Activated T-cell treated with anti-CD3 and anti-CD28 coated beads, Interleukin-2, amount 50 U/mL, for 1 hour (primary cell): ENCODE results near the gene LCTL.
"Not testable (repeated sequence)": the region's sequence is repeated elsewhere in the genome, so short reads cannot be mapped to it uniquely, and the experiment has no call there.

ENCODE experiments used
- DNase-seq: peaks from one replicate; pipeline ENCODE4 v3.0.0-alpha.2; 2020

Gene LCTL

GRCh38 chr15:66590435-66590834 lies 24.6 kb upstream of the LCTL start:
- no peak for DNase-seq

DNA sequence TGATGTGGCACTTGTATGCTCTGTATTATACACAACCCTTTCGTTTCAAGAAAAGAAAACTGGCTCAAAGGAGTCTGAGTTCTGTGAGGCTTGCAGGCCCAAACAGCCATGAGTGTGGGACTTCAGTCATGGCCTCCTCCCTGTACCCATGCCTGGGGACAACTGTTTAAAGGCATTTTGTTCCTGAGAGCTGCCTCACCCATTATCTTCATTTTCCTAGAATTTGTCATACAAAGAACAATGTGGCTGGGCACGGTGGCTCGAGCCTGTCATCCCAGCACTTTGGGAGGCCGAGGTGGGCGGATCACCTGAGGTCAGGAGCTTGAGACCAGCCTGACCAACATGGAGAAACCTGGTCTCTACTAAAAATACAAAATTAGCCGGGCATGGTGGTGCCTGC lies 23.6 kb upstream of the LCTL start:
- DNase-seq = not testable (repeated sequence)

DNA sequence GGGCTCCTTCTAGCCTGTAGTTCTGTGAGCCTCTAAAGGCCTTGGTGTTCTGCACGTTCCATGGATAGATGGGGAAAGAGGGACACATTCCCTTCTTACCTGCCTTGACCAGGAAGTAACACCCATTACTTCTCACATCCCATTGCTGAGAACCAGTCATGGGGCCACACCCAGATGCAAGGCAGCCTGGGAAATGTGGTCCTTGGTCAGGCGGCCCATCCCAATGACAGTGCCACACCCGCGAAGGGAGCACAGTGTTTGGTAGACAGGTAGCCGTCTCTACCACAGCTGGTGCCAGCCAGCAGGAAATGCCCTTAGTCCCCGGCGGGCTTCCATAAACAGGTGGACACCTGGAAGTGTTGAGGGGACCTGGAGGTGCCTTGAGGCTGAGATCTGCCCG lies 23.2 kb upstream of the LCTL start:
- no peak for DNase-seq

DNA sequence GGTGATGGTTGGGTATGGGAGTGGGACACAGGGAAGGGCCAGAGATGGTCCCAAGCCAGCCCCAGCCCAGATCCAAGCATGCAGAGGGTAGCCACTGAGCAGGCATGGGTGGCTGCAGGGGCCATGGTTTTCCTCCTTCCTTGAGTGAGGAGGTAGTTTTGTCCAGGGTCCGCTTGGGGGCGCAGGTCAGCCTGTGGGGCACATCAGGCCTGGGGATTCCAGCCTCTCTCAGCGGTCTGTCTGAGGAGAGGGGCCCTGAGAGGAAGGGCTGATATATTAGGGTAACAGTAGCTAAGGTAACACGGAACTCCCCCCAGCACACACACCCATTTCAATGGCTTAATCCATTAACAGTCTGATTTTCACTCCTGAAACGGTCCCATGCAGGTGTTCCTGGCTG lies 22.7 kb upstream of the LCTL start:
- no peak for DNase-seq

DNA sequence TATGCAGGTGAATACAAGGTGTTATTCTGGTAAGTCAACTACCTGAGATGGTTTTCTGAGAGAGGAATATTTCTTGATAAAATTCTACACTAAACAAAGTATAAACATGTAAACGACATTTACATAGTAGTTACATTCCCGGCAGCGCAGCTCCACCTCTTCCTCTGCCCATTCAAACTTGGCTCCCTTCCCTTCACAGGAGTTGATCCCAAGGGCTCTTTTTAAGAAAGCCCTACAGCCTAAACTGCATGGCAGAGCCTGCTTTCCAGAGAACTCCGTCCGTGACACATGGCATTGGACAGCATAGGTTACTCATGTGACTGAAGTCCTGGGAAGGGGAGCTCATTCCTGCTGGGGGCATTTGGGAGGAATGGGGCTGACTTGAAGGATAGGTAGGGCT lies 22.0 kb upstream of the LCTL start:
- DNase-seq = no peak

DNA sequence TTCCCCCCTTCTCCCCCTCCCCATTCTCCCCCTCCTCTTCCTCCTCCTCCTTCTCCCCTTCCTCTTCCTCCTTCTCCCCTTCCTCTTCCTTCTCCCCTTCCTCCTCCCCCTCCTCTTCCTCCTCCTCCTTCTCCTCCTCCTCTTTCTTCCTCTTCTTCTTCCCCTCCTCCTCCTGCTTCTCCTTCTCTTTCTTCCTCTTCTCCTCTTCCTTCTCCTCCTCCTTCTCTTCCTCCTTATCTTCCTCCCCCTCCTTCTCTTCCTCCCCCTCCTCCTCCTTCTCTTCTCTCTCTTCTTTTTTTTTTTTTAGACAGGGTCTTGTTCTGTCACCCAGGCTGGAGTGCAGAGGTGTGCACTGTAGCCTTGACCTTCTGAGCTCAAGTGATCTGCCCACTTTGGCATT lies 21.2 kb upstream of the LCTL start:
- DNase-seq = no peak

GRCh38 chr15:66586155-66586976 lies 20.6 kb upstream of the LCTL start:
- no peak for DNase-seq

DNA sequence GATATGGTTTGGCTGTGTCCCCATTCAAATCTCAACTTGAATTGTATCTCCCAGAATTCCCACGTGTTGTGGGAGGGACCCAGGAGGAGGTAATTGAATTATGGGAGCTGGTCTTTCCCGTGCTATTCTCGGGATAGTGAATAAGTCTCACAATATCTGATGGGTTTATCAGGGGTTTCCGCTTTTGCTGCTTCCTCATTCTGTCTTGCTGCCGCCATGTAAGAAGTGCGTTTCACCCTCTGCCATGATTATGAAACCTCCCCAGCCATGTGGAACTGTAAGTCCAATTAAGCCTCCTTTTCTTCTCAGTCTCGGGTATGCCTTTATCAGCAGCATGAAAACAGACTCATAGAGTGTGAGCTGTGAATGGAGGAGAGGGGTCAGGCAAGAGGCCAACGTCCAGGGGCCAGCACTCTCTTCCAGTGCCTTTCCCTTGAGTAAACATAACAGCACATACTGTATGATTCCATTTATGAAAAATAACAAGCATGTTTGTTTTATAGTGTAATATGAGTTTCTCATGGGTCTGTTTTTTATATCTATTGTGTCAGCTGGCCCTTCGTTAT lies 16.3 kb upstream of the LCTL start:
- DNase-seq = no peak

DNA sequence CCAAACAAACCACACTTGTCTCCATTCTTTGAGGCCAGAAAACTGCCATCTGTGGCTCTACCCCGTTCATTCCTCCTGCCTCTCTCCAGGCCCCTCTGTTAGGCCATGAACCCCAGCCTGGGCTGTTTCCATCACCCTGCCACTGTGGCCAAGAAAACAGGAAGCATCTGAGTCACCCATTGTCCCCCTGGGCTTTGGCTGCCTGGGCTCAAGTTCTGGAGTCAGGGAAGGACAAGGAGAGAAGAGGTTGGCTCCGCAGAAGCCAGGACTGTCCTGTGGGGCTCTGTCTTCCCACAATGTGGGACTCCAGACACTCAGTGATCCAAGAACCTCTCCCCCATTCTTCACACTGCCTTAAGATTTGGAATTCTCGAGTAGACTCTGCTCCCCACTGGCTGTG lies 14.8 kb upstream of the LCTL start:
- DNase-seq = no peak

DNA sequence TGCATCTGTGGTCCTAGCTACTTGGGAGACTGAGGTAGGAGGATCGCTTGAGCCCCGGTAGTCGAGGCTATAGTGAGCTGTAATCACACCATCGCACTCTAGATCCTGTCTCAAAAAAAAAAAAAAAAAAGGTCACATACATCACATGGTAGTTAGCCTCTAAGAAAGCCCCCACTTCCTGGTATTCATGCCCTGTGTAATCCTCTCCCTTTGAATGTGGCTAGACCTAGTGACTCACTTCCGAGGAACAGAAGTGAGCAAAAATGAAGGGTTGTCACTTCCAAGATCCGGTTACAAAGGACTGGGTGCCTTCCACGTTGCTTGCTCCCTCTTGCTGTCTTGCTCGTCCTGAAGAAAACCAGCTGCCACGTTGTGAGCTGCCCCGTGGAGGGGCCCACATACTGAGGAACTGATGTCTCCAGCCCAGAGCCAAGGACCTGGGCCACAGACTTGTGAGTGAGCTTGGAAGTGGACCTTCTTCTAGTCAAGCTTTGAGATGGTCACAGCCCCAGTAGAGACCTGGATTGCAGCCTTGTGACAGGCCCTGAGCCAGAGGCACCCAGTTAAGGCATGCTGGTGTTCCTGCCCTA lies 12.6 kb upstream of the LCTL start:
- DNase-seq = no peak

- no peak for DNase-seq
Observed at GRCh38 chr15:66574596-66574950, 8.8 kb upstream of the LCTL start.

- no peak for DNase-seq
Observed at GRCh38 chr15:66573719-66574595, 8.2 kb upstream of the LCTL start.

- DNase-seq = no peak
Observed at GRCh38 chr15:66573348-66573718, 7.5 kb upstream of the LCTL start.

DNA sequence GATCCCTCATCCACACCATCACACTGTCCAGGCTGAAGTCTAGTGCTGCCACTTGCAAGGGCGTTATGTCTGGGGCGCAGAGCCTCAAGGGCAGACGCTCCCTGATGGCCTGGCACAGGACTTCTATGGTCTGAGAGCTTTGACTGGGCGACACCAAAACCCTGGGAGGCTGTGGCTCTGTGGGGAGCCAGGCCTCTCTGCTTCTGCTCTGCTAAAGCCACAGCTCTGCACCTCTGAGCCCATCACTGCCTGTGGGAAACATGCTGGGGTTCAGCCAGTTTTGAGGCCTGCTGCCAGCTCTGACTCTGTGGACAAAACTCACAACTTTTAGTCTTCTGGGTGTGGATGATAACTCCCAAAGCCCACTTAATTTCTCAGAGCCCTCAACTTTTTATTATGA lies 6.3 kb upstream of the LCTL start:
- DNase-seq = no peak

DNA sequence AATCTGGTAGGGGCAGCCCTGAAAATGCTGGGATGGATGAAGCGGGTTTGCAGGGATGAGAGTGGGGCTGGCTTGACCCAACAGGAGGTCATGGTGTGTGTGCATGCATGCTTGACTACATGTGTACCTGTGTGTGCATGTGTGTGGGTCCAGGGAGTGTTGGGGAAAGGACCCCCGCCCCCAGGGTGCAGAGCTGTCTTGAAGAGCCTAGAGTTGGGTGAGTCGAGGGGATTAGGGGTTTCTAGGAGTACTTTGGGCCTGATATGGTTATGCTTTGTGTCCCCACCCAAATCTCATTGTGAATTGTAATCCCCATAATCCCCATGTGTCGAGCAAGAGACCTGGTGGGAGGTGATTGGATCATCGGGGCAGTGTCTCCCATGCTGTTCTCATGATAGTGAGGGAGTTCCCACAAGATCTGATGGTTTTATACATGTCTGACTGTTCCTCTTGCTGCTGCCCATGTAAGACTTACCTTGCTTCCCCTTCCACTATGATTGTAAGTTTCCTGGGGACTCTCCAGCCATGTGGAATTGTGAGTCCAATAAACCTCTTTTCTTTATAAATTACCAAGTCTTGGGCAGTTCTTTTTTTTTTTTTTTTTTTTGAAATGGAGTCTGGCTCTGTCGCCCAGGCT lies 5.2 kb upstream of the LCTL start:
- DNase-seq = no peak

DNA sequence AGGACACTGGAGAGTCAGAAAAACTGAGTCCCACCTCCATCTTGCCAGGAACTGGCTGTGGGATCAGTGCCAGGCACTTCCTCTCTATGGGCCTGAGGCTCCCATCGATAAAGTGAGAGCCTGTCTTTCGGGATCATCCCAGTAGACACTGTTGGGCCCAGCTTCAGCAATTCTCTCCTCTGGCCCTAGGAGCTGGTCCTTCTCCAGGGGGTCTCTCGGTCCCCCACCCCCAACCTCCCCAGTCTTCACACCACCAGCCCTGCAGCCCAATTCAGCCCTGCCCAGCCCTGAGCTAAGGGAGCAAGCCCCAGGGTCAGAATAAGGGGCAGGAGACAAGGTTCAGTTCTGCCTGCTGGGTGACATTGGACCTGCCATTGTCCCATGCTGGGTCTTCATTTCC lies 4.5 kb upstream of the LCTL start:
- DNase-seq = no peak

GRCh38 chr15:66569461-66570137 lies 3.8 kb upstream of the LCTL start:
- no peak for DNase-seq

GRCh38 chr15:66567897-66568296 lies 2.1 kb upstream of the LCTL start:
- DNase-seq = no peak

GRCh38 chr15:66566963-66567531 lies 1.2 kb upstream of the LCTL start:
- DNase-seq = peak; percentile 40

GRCh38 chr15:66565141-66565641 lies 607 bp downstream of the LCTL start:
- DNase-seq = no peak

- no peak for DNase-seq
Observed at GRCh38 chr15:66564136-66565041, 1.4 kb downstream of the LCTL start.
